Measurements from ENCODE around the gene HS3ST1.
"Not testable (repeated sequence)": the region's sequence is repeated elsewhere in the genome, so short reads cannot be mapped to it uniquely, and the experiment has no call there.

Gene HS3ST1

GRCh38 chr4:11393551-11393950 is 35.1 kb downstream of the HS3ST1 start:
- no peaks in the 10 kb centered on the region for H3K36me3 ChIP-seq (replicated peaks; ENCODE audit: low read depth, low read length)
- TF ChIP-seq EZH2phosphoT487 (IDR thresholded peaks at IDR 0.05; ENCODE audit: low read depth) (no peak), CTCF (IDR thresholded peaks at IDR 0.05; ENCODE audit: low read depth, low read length) (no peak)

GRCh38 chr4:11384072-11384471 is 44.6 kb downstream of the HS3ST1 start:
- not testable (repeated sequence) for H3K27me3 ChIP-seq (ENCODE audit: low read depth, low read length); H3K36me3 ChIP-seq (replicated peaks; ENCODE audit: low read depth, low read length); H3K4me2 ChIP-seq (ENCODE audit: low read length); H3K9ac ChIP-seq (ENCODE audit: low read length); H3K4me3 ChIP-seq (ENCODE audit: low read length); H4K20me1 ChIP-seq (ENCODE audit: insufficient read depth, low read length); H3K79me2 ChIP-seq (ENCODE audit: low read length); H3K4me1 ChIP-seq (ENCODE audit: low read length); H3K27ac ChIP-seq (ENCODE audit: low read length); H2AFZ ChIP-seq (ENCODE audit: low read depth, low read length); H3K9me3 ChIP-seq (ENCODE audit: insufficient read depth, low read length)

More at GRCh38 chr4:11393551-11393950, 35.1 kb downstream of the HS3ST1 start:
- no peaks in the 10 kb centered on the region for H4K20me1 ChIP-seq (ENCODE audit: insufficient read depth, low read length)
- no peaks in the 10 kb centered on the region for H3K27me3 ChIP-seq (ENCODE audit: low read depth, low read length)
- H3K4me1 ChIP-seq (ENCODE audit: low read length): peaks cover 10% of the 10 kb centered on the region
- H3K4me2 ChIP-seq (ENCODE audit: low read length): no peak overlapping the region
- H3K9ac ChIP-seq (ENCODE audit: low read length): no peak overlapping the region
- H3K27ac ChIP-seq (ENCODE audit: low read length): no peak overlapping the region
- no peak overlapping the region for H3K4me3 ChIP-seq (ENCODE audit: low read length)
- no peaks in the 10 kb centered on the region for H3K9me3 ChIP-seq (ENCODE audit: insufficient read depth, low read length)
- no peaks in the 10 kb centered on the region for H3K79me2 ChIP-seq (ENCODE audit: low read length)
- no peak overlapping the region for H2AFZ ChIP-seq (ENCODE audit: low read depth, low read length)

GRCh38 chr4:11376571-11376970 is 52.1 kb downstream of the HS3ST1 start:
- Histone ChIP-seq H4K20me1 (ENCODE audit: insufficient read depth, low read length) (no peaks in the 10 kb centered on the region), H3K4me2 (ENCODE audit: low read length) (no peak overlapping the region), H3K36me3 (replicated peaks; ENCODE audit: low read depth, low read length) (no peaks in the 10 kb centered on the region), H3K27me3 (ENCODE audit: low read depth, low read length) (no peaks in the 10 kb centered on the region), H3K9me3 (ENCODE audit: insufficient read depth, low read length) (no peaks in the 10 kb centered on the region), H3K4me1 (ENCODE audit: low read length) (no peaks in the 10 kb centered on the region), H3K27ac (ENCODE audit: low read length) (no peak overlapping the region), H3K9ac (ENCODE audit: low read length) (no peak overlapping the region), H3K4me3 (ENCODE audit: low read length) (no peak overlapping the region), H3K79me2 (ENCODE audit: low read length) (no peaks in the 10 kb centered on the region), H2AFZ (ENCODE audit: low read depth, low read length) (no peak overlapping the region)
- TF ChIP-seq EZH2phosphoT487 (IDR thresholded peaks at IDR 0.05; ENCODE audit: low read depth) (no peak), CTCF (IDR thresholded peaks at IDR 0.05; ENCODE audit: low read depth, low read length) (no peak)

GRCh38 chr4:11376146-11376545 is 52.5 kb downstream of the HS3ST1 start:
- Histone ChIP-seq H3K27ac (ENCODE audit: low read length) (no peak overlapping the region), H3K79me2 (ENCODE audit: low read length) (no peaks in the 10 kb centered on the region), H3K27me3 (ENCODE audit: low read depth, low read length) (no peaks in the 10 kb centered on the region), H3K4me1 (ENCODE audit: low read length) (no peaks in the 10 kb centered on the region), H3K9me3 (ENCODE audit: insufficient read depth, low read length) (no peaks in the 10 kb centered on the region), H4K20me1 (ENCODE audit: insufficient read depth, low read length) (no peaks in the 10 kb centered on the region), H3K4me2 (ENCODE audit: low read length) (no peak overlapping the region), H3K36me3 (replicated peaks; ENCODE audit: low read depth, low read length) (no peaks in the 10 kb centered on the region), H3K9ac (ENCODE audit: low read length) (no peak overlapping the region), H2AFZ (ENCODE audit: low read depth, low read length) (no peak overlapping the region), H3K4me3 (ENCODE audit: low read length) (no peak overlapping the region)
- TF ChIP-seq EZH2phosphoT487 (IDR thresholded peaks at IDR 0.05; ENCODE audit: low read depth): no peak
- TF ChIP-seq CTCF (IDR thresholded peaks at IDR 0.05; ENCODE audit: low read depth, low read length): no peak

GRCh38 chr4:11368701-11369115 is 60.0 kb downstream of the HS3ST1 start:
- H3K9ac ChIP-seq (ENCODE audit: low read length): no peak overlapping the region
- no peak overlapping the region for H3K4me2 ChIP-seq (ENCODE audit: low read length)
- no peaks in the 10 kb centered on the region for H3K4me1 ChIP-seq (ENCODE audit: low read length)
- no peaks in the 10 kb centered on the region for H3K36me3 ChIP-seq (replicated peaks; ENCODE audit: low read depth, low read length)
- H3K9me3 ChIP-seq (ENCODE audit: insufficient read depth, low read length): no peaks in the 10 kb centered on the region
- H3K79me2 ChIP-seq (ENCODE audit: low read length): no peaks in the 10 kb centered on the region
- no peaks in the 10 kb centered on the region for H4K20me1 ChIP-seq (ENCODE audit: insufficient read depth, low read length)
- H2AFZ ChIP-seq (ENCODE audit: low read depth, low read length): no peak overlapping the region
- no peaks in the 10 kb centered on the region for H3K27me3 ChIP-seq (ENCODE audit: low read depth, low read length)
- no peak for TF ChIP-seq CTCF (IDR thresholded peaks at IDR 0.05; ENCODE audit: low read depth, low read length)
- TF ChIP-seq EZH2phosphoT487 (IDR thresholded peaks at IDR 0.05; ENCODE audit: low read depth): no peak
- no peak overlapping the region for H3K4me3 ChIP-seq (ENCODE audit: low read length)
- no peak overlapping the region for H3K27ac ChIP-seq (ENCODE audit: low read length)

Data from OCI-LY3 (cell line).